ENCODE results near the gene ALG14. TPM values are rescaled to one million over a fixed set of nuclear protein-coding genes. Genes with fewer than 3 reads are reported as not detected.
"Not testable (repeated sequence)": the region's sequence is repeated elsewhere in the genome, so short reads cannot be mapped to it uniquely, and the experiment has no call there.

ALG14 gene
- total RNA-seq, 1 donor from 2014 or later, result 2.6 TPM

GRCh38 chr1:95094923-95095322 is 22.2 kb upstream of the ALG14 start:
- TF ChIP-seq, protein P1, sequence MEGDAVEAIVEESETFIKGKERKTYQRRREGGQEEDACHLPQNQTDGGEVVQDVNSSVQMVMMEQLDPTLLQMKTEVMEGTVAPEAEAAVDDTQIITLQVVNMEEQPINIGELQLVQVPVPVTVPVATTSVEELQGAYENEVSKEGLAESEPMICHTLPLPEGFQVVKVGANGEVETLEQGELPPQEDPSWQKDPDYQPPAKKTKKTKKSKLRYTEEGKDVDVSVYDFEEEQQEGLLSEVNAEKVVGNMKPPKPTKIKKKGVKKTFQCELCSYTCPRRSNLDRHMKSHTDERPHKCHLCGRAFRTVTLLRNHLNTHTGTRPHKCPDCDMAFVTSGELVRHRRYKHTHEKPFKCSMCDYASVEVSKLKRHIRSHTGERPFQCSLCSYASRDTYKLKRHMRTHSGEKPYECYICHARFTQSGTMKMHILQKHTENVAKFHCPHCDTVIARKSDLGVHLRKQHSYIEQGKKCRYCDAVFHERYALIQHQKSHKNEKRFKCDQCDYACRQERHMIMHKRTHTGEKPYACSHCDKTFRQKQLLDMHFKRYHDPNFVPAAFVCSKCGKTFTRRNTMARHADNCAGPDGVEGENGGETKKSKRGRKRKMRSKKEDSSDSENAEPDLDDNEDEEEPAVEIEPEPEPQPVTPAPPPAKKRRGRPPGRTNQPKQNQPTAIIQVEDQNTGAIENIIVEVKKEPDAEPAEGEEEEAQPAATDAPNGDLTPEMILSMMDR (IDR thresholded peaks at IDR 0.05; ENCODE audit: borderline replicate concordance), result no peak
- Histone ChIP-seq H3K36me3 (no peaks in the 10 kb centered on the region), H3K4me1 (no peaks in the 10 kb centered on the region), H3K9me3 (replicated peaks) (peaks cover 6% of the 10 kb centered on the region), H3K27me3 (ENCODE audit: low read depth) (no peaks in the 10 kb centered on the region), H3K4me3 (no peak overlapping the region), H3K27ac (replicated peaks) (no peak overlapping the region)
- intact Hi-C loops (cut with micrococcal nuclease), result no loop called here
- no peak for DNase-seq

GRCh38 chr1:95093296-95093695 is 20.5 kb upstream of the ALG14 start:
- no peak for DNase-seq
- no peaks in the 10 kb centered on the region for H3K36me3 ChIP-seq
- H3K4me3 ChIP-seq, result no peak overlapping the region
- intact Hi-C loops (cut with micrococcal nuclease), result no loop called here
- peaks cover 4% of the 10 kb centered on the region for H3K4me1 ChIP-seq
- no peak overlapping the region for H3K27ac ChIP-seq (replicated peaks)
- H3K27me3 ChIP-seq (ENCODE audit: low read depth), result no peaks in the 10 kb centered on the region
- H3K9me3 ChIP-seq (replicated peaks), result peaks cover 11% of the 10 kb centered on the region
- TF ChIP-seq, protein P1 (IDR thresholded peaks at IDR 0.05; ENCODE audit: borderline replicate concordance), result no peak

DNA sequence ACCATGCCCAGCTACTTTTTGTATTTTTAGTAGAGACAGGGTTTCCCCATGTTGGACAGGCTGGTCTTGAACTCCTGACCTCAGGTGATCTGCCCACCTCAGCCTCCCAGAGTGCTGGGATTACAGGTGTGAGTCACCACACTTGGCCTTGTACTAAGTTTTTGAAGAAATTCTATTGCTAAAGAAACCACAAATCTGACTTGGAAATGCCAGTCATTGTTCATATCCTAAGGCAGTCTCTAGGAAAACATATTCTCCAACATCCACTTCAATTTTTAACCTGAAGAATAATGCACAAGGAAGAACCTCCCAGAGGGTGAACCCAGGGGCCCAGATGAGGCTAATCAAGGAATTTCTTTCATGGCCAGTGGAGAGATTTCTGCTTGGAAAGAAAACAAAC is 20.1 kb upstream of the ALG14 start:
- DNase-seq; H3K36me3 ChIP-seq; H3K4me3 ChIP-seq; H3K27me3 ChIP-seq (ENCODE audit: low read depth); H3K4me1 ChIP-seq; H3K27ac ChIP-seq (replicated peaks); intact Hi-C loops (cut with micrococcal nuclease): not testable (repeated sequence)
- peaks cover 11% of the 10 kb centered on the region for H3K9me3 ChIP-seq (replicated peaks)

DNA sequence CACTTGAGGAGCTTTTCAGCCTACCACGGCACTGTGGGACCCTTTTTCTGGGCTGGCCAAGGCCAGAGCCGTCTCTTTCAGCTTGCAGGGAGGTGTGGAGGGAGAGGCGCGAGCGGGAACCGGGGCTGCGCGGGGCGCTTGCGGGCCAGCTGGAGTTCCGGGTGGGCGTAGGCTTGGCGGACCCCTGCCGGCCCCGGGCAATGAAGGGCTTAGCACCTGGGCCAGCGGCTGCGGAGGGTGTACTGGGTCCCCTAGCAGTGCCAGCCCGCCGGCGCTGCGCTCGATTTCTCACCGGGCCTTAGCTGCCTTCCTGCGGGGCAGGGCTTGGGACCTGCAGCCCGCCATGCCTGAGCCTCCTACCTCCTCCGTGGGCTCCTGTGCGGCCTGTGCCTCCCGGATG is 18.5 kb upstream of the ALG14 start:
- intact Hi-C loops (cut with micrococcal nuclease); H3K4me3 ChIP-seq; H3K27ac ChIP-seq (replicated peaks); H3K27me3 ChIP-seq (ENCODE audit: low read depth); DNase-seq; H3K36me3 ChIP-seq: not testable (repeated sequence)
- H3K9me3 ChIP-seq (replicated peaks), result peaks cover 11% of the 10 kb centered on the region
- H3K4me1 ChIP-seq, result peaks cover 23% of the 10 kb centered on the region

GRCh38 chr1:95089650-95090287 is 17.0 kb upstream of the ALG14 start:
- TF ChIP-seq, protein P1 (IDR thresholded peaks at IDR 0.05; ENCODE audit: borderline replicate concordance), result no peak
- Histone ChIP-seq H3K27ac (replicated peaks) (no peak overlapping the region), H3K36me3 (no peaks in the 10 kb centered on the region), H3K4me1 (peaks cover 23% of the 10 kb centered on the region), H3K27me3 (ENCODE audit: low read depth) (no peaks in the 10 kb centered on the region), H3K9me3 (replicated peaks) (peaks cover 11% of the 10 kb centered on the region), H3K4me3 (no peak overlapping the region)
- no peak for DNase-seq
- intact Hi-C loops (cut with micrococcal nuclease), result no loop called here

- Histone ChIP-seq H3K27me3 (ENCODE audit: low read depth) (no peaks in the 10 kb centered on the region), H3K27ac (replicated peaks) (no peak overlapping the region), H3K9me3 (replicated peaks) (peaks cover 11% of the 10 kb centered on the region), H3K4me3 (no peak overlapping the region), H3K4me1 (peaks cover 23% of the 10 kb centered on the region), H3K36me3 (no peaks in the 10 kb centered on the region)
- intact Hi-C loops (cut with micrococcal nuclease), result no loop called here
- no peak for DNase-seq
- TF ChIP-seq, protein P1 (IDR thresholded peaks at IDR 0.05; ENCODE audit: borderline replicate concordance), result no peak
Observed at GRCh38 chr1:95088303-95088702, 15.6 kb upstream of the ALG14 start.
